H1 (cell line): Measurements from ENCODE around the gene DOHH.

Source experiments
- MAX ChIP-seq: IDR thresholded peaks from 2 replicates; pipeline ENCODE4 v1.6.1; 2012; ENCODE audit warnings: inconsistent platforms
- YY1 ChIP-seq: IDR thresholded peaks from 2 replicates; pipeline ENCODE4 v1.6.1; 2011; ENCODE audit warnings: low read depth, mild to moderate bottlenecking, low read length

GRCh38 chr19:3455393-3455955, 45.0 kb downstream of the DOHH start:
- TF ChIP-seq YY1, result no peak
- TF ChIP-seq MAX, result no peak
